Activated effector memory CD4-positive, alpha-beta T cell treated with anti-CD3 and anti-CD28 coated beads, Interleukin-2, amount 50 U/mL, for 16 hours (primary cell): ENCODE data around the gene HGF.
"Not testable (repeated sequence)": the region's sequence is repeated elsewhere in the genome, so short reads cannot be mapped to it uniquely, and the experiment has no call there.

Source experiments
- DNase-seq: peaks from one replicate; pipeline ENCODE4 v3.0.0-alpha.2; 2020

Gene HGF

GRCh38 chr7:81775560-81775959 lies 5.7 kb upstream of the HGF start:
- DNase-seq: no peak

- no peak for DNase-seq
Measured at GRCh38 chr7:81774551-81774950, 4.7 kb upstream of the HGF start.

GRCh38 chr7:81770728-81771223 lies 929 bp upstream of the HGF start:
- DNase-seq: no peak

DNA sequence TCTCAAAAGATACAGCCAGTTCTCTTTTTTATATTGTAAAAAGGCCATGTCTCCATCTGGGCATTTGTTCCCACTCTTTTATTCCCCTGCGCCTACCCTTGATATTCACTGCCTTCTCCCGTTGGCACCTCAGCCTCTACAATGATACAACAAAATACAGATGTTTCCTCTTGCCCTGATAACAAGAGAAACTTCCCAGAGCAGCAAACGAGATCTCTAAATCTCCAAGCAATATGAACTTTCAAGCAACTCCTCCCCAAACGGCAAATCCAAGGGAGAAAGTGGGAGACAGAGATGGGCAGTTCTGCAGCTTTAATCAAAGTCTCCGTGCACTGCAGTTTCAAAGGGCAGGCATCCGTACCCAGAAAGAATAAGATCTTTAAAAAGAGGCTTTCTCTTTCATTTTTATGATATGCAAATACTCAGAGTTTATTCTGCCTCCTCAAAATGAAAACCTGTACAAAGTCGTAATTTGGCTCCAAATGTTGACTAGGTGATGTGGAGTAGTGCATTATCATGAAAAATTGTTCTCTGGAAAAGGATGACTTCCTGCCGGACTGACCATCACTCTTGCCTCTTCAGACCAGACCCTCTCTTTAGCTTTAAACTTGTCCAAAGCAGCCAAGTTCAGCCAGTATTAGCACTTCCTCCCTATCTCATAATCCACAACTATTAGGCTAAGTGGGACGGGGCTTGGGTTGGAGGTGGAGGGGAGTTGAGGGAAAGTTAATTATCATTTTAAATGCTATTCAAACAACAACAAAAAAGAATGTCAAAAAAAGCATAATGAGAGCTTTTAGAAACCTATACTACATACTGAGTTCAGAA lies 682 bp downstream of the HGF start:
- no peak for DNase-seq

DNA sequence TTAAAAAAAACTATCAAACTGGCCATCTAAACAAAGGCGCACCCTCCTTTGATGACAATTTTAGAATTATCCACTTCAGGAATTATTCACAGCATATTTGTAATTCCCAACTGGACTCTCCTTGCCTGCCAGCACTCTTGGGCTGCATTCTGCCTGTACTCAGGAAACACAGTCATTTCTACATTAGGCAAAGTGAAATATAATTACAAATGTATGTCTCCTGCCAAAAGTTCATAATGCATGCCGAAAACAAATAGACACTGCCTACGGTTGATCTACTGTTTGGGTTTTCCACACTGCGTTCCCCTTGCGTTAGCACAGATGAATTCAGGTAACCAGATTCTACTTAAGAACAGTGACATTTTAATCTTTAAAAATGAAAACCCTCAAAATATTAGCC lies 1.9 kb downstream of the HGF start:
- DNase-seq: no peak

DNA sequence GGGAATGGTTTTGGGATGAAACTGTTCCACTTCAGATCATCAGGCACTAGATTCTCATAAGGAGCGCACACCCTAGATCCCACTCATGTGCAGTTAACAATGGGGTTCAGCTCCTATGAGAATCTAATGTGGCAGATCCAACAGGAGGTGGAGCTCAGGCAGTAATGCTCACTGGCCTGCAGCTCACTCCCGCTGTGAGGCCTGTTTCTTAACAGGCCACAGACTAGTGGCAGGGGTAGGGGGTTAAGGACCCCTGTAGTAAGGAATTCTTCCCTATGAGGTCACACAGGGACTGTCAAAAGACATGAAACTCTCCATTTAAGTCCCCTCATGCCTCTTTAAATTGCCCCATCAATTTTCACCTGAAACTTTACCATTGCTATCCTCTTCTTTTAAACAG lies 8.0 kb downstream of the HGF start:
- no peak for DNase-seq

DNA sequence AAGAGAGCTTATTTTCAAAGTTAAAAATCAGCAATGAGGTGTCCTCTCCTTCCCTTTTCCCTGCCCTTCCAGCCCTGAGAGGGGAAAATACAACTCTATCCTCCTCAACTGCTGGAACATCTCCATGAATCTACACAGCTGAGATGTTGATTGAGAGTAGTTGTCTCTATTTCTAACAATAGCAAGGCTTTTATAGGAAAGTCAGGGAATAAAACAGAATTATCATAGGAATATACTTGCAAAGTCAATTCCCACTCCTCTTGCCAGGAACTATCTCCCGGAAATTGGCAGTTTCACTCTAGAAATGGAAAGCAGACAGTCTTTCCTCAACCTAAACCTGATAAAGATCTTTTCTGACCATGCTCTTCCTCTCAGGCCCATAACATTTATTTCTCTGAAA lies 8.8 kb downstream of the HGF start:
- no peak for DNase-seq

DNA sequence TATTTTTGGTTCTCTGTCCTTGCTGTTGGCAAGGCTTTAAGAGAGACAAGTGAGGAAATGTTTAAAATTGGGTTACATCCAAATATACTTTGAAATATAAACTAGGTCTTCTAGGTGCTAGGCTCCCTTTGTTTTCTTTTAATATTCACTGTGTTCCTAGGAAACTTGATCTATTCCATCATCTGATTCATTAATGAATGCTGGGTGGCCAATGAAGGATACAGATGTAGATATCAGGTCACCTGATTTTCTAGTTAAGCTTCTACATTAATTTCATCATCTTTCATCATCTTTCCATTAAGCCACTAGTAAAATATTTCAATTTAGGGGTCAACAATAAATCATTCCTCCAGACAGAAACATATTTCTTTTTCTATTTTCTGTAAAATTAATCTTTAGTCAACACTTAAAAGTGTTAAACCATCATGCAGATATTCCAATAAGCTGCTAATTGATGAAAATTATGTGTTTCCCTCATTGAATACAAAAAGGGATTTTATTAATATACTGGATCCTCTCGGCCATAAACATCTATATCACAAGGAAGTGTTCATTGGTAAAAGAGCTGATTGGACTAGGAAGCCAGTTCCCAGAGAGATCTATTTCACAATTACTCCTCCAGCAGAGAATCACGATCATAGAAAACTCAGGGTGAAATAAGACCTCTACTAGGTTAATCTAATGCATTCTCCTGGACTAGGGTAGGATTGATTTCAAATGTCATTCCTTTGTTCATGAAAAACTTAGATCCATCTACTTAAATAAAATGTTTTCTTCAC lies 14.7 kb downstream of the HGF start:
- DNase-seq: no peak

DNA sequence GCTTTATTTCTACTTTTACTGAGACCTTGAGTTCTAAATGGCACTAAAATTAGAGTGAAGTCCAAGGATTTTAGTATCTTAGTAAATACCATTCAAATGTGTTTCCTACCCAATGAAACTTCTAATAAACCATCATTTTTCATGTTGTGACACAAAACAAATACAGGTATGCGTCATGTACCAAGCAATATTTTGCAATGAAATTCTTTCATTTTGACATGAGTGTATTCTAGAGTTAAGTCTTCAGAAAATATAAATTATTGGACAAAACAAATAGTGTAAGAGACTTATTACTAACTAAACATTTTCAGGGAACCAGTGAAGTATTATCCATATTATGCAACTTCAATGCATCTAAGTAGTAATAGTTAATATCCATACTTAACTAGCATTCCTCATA lies 16.5 kb downstream of the HGF start:
- no peak for DNase-seq

GRCh38 chr7:81752318-81752714 lies 17.5 kb downstream of the HGF start:
- DNase-seq: no peak

GRCh38 chr7:81751619-81752317 lies 18.1 kb downstream of the HGF start:
- DNase-seq: no peak

- DNase-seq: no peak
Measured at GRCh38 chr7:81745637-81746036, 24.2 kb downstream of the HGF start.

DNA sequence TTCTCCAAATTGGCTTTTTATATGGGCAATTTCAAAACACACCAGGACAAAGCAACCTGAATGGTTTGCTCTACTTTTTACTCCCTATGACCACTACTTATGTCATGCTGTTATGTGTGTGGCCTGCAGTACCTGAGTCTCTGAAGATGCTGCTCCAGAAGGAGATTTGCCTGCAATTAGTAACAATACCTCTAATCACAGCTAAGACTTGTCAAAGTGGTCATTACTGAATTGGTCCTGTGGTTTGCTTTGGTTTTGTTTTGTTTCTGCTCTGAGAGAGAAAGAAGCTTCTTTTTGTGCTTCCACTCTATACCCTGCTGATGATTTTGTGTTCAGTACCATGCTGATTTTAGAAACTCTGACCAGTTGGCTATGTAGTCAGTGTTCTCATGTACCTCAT lies 25.5 kb downstream of the HGF start:
- no peak for DNase-seq

- DNase-seq: no peak
Measured at GRCh38 chr7:81743665-81744064, 26.2 kb downstream of the HGF start.

- no peak for DNase-seq
Measured at GRCh38 chr7:81743201-81743600, 26.6 kb downstream of the HGF start.

DNA sequence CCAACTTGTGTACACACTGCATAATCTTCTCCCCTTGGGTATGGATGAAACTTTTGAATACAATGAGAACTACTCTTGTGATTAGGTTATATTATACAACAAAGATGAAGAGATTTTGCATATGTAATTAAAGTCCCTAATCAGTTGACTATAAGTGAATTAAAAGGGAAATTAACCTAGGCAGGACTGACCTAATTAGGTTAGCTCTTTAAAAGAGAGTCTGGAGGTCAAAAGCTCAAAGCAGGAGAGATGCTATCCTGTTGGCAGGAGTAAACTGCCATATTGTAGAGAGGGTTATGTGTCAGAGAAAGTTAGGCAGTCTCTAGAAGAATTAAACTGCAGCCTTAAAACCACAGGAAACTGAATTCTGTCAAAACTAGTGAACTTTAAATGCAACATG lies 29.4 kb downstream of the HGF start:
- no peak for DNase-seq

GRCh38 chr7:81736091-81736490 lies 33.8 kb downstream of the HGF start:
- no peak for DNase-seq

DNA sequence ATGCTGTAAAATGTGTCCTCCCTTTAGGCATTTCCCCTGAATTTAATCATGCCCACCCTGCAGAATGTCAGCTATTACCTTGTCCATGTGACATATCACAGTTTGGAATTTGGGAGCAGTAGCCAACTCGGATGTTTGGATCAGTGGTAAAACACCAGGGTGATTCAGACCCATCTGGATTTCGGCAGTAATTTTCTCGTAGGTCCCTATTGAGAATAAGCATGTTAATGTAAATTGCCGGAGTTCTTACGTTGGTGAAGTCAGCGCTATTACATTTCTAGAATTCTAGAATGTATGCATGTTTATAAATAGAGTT lies 44.1 kb downstream of the HGF start:
- no peak for DNase-seq

GRCh38 chr7:81725003-81725811 lies 44.6 kb downstream of the HGF start:
- DNase-seq: no peak

DNA sequence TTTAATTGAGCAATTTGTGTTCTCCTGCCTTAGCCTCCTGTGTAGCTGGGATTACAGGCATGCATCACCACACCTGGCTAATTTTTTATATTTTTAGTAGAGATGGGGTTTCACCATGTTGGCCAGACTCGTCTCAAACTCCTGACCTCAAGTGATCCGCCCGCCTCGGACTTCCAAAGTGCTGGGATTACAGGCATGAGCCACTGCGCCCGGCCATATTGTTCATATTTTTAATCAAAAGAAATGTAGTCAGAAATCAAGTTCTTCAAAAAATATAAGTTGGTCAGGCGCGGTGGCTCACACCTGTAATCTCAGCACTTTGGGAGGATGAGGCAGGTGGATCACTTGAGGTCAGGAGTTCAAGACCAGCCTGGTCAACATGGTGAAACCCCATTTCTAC lies 47.6 kb downstream of the HGF start:
- DNase-seq: not testable (repeated sequence)

GRCh38 chr7:81721437-81721836 lies 48.4 kb downstream of the HGF start:
- no peak for DNase-seq

- no peak for DNase-seq
Measured at GRCh38 chr7:81719865-81720264, 50.0 kb downstream of the HGF start.
